SK-N-SH (cell line): ENCODE data around the gene FUT4. TPM values are rescaled to one million over a fixed set of nuclear protein-coding genes. Genes with fewer than 3 reads are reported as not detected.

Experiments used
- CTCF ChIA-PET: fragments of 300-600, 350-600 bp; formaldehyde crosslinking; extraction: SDS; loops from one replicate; lab custom pipeline; 2021; lab: Yijun Ruan, JAX
- POLR2A ChIA-PET: fragments of 350-600 bp; sonication (Branson Sonifier 250); formaldehyde crosslinking; extraction: SDS; loops from one replicate; lab custom pipeline; 2020; ENCODE audit warnings: antibody characterized with exemption, inconsistent platforms; lab: Yijun Ruan, JAX
- DNase-seq: peaks from one replicate; pipeline ENCODE4 v3.0.0; 2012
- H2AFZ ChIP-seq: fragments of 200-600 bp; sonication (generic); 2 replicates; pipeline ENCODE4 v1.8.1; 2016; ENCODE audit warnings: antibody characterized with exemption, mild to moderate bottlenecking, low read depth
- H3F3A ChIP-seq: fragments of 200-600 bp; sonication (generic); replicated peaks from 2 replicates; pipeline ENCODE3; 2016; ENCODE audit warnings: antibody characterized with exemption, mild to moderate bottlenecking; ENCODE audit not compliant: insufficient read depth
- H3K27ac ChIP-seq, 2 experiments: fragments of 200-500 bp in 1 of 2; fragments of 200-600 bp in 1 of 2; sonication (Bioruptor generic) in 1 of 2; sonication (generic), shearing (Covaris generic) in 1 of 2; 2 replicates each; pipeline versions ENCODE4 v1.5.1 to v1.6.1; 2014 to 2016; ENCODE audit warnings: low read depth in 2 of 2, inconsistent platforms in 1 of 2, low read length in 1 of 2, mild to moderate bottlenecking in 1 of 2, mixed read lengths in 1 of 2
- H3K27me3 ChIP-seq: fragments of 200-600 bp; sonication (generic), shearing (Covaris generic); 2 replicates; pipeline ENCODE4 v1.6.1; 2016; ENCODE audit warnings: mixed run types; ENCODE audit not compliant: insufficient read depth
- H3K36me3 ChIP-seq, 2 experiments: fragments of 200-500 bp in 1 of 2; fragments of 200-600 bp in 1 of 2; sonication (Bioruptor generic) in 1 of 2; sonication (generic) in 1 of 2; replicated peaks in 1 of 2; 2 replicates each; pipeline versions ENCODE3 to v1.5.1; 2014 to 2016; ENCODE audit warnings: low read length in 1 of 2, mild to moderate bottlenecking in 1 of 2; ENCODE audit not compliant: insufficient read depth in 2 of 2, control insufficient read depth in 1 of 2
- H3K4me1 ChIP-seq, 2 experiments: fragments of 200-500 bp in 1 of 2; fragments of 200-600 bp in 1 of 2; sonication (Bioruptor generic) in 1 of 2; sonication (generic), shearing (Covaris generic) in 1 of 2; 2 replicates each; pipeline versions ENCODE4 v1.5.1 to v1.6.1; 2014 to 2016; ENCODE audit warnings: low read depth in 1 of 2, low read length in 1 of 2, mixed run types in 1 of 2; ENCODE audit not compliant: insufficient read depth in 2 of 2, control insufficient read depth in 1 of 2
- H3K4me2 ChIP-seq: fragments of 200-600 bp; sonication (generic), shearing (Covaris generic); 2 replicates; pipeline ENCODE4 v1.6.1; 2017; ENCODE audit warnings: mixed run types
- H3K4me3 ChIP-seq, 2 experiments: fragments of 200-500 bp in 1 of 2; fragments of 200-600 bp in 1 of 2; sonication (Bioruptor generic) in 1 of 2; sonication (generic), shearing (Covaris generic) in 1 of 2; 2 replicates each; pipeline versions ENCODE4 v1.5.1 to v1.8.1; 2014 to 2016; ENCODE audit warnings: low read depth in 2 of 2, inconsistent platforms in 1 of 2, low read length in 1 of 2, mild to moderate bottlenecking in 1 of 2, mixed read lengths in 1 of 2, moderate library complexity in 1 of 2
- H3K79me2 ChIP-seq: fragments of 200-600 bp; sonication (generic); 2 replicates; pipeline ENCODE4 v1.8.1; 2017; ENCODE audit warnings: mild to moderate bottlenecking; ENCODE audit not compliant: insufficient read depth
- H3K9ac ChIP-seq: fragments of 200-600 bp; sonication (generic); 2 replicates; pipeline ENCODE4 v1.6.1; 2017; ENCODE audit warnings: mixed run types
- H3K9me2 ChIP-seq: fragments of 200-600 bp; sonication (generic); 2 replicates; pipeline ENCODE4 v1.6.1; 2017; ENCODE audit warnings: mixed run types
- H3K9me3 ChIP-seq: fragments of 200-600 bp; sonication (generic); 2 replicates; pipeline ENCODE4 v1.6.1; 2017; ENCODE audit warnings: mixed run types, mild to moderate bottlenecking, moderate library complexity
- H4K20me1 ChIP-seq: fragments of 200-600 bp; sonication (generic); 2 replicates; pipeline ENCODE4 v1.6.1; 2017; ENCODE audit warnings: mild to moderate bottlenecking, mixed run types; ENCODE audit not compliant: insufficient read depth
- ELF1 ChIP-seq: IDR thresholded peaks from 2 replicates; pipeline ENCODE4 v1.4.0; 2012
- EZH2phosphoT487 ChIP-seq: fragments of 200-600 bp; sonication (generic); IDR thresholded peaks from 2 replicates; pipeline ENCODE4 v1.6.1; 2017; ENCODE audit warnings: low read depth, mixed run types, mild to moderate bottlenecking, antibody characterized with exemption, moderate library complexity, borderline replicate concordance
- FOXJ3 ChIP-seq: sonication (generic); formaldehyde crosslinking; IDR thresholded peaks from 2 replicates; pipeline ENCODE4 v1.5.1; 2020; ENCODE audit warnings: mild to moderate bottlenecking, missing genetic modification reagents
- GABPA ChIP-seq: IDR thresholded peaks from 2 replicates; pipeline ENCODE4 v1.4.0; 2012; ENCODE audit warnings: low read depth, mild to moderate bottlenecking
- NRF1 ChIP-seq: IDR thresholded peaks from 2 replicates; pipeline ENCODE4 v1.6.1; 2012; ENCODE audit warnings: low read depth, mild to moderate bottlenecking, low read length
- POLR2AphosphoS5 ChIP-seq: IDR thresholded peaks from 2 replicates; pipeline ENCODE4 v1.6.1; 2012; ENCODE audit warnings: low read depth, low read length
- RFX5 ChIP-seq: IDR thresholded peaks from 2 replicates; pipeline ENCODE4 v1.6.1; 2012; ENCODE audit warnings: mild to moderate bottlenecking, improper control_type of control experiment, low read length
- SIN3A ChIP-seq: IDR thresholded peaks from 2 replicates; pipeline ENCODE4 v1.6.1; 2012; ENCODE audit warnings: low read depth, mild to moderate bottlenecking, low read length, moderate library complexity, borderline replicate concordance
- TAF1 ChIP-seq: IDR thresholded peaks from 2 replicates; pipeline ENCODE4 v1.6.1; 2012; ENCODE audit warnings: low read depth, mild to moderate bottlenecking, low read length, moderate library complexity, borderline replicate concordance
- TEAD4 ChIP-seq: IDR thresholded peaks from 2 replicates; pipeline ENCODE4 v1.4.0; 2012; ENCODE audit warnings: mild to moderate bottlenecking, borderline replicate concordance; ENCODE audit not compliant: insufficient read depth
- USF1 ChIP-seq: IDR thresholded peaks from 2 replicates; pipeline ENCODE4 v1.4.0; 2012; ENCODE audit warnings: low read depth, borderline replicate concordance
- WGBS: methylation state at CpG from one replicate; pipeline ENCODE4 v1.1.6; 2017; ENCODE audit warnings: low lambda C conversion rate; 5-methylcytosine and 5-hydroxymethylcytosine counted together
- polyA plus RNA-seq, 3 experiments: library from polyadenylated mRNA; depleted of rRNA; stranded (reverse); fragments of >200 nt; gene quantifications; 2 replicates each; pipeline ENCODE4 v1.2.3, GENCODE V29; 2012
- TF ChIP-seq, protein P1 (sequence below): fragments of 200-600 bp; sonication (generic); IDR thresholded peaks from 2 replicates; pipeline ENCODE4 v1.6.1; 2017; ENCODE audit warnings: antibody characterized with exemption, mild to moderate bottlenecking, moderate library complexity
- TF ChIP-seq, protein P2 (sequence below): IDR thresholded peaks from 2 replicates; pipeline ENCODE4 v1.4.0; 2012; ENCODE audit warnings: low read depth, borderline replicate concordance
- TF ChIP-seq, protein P3 (sequence below): IDR thresholded peaks from 2 replicates; pipeline ENCODE4; 2012
- TF ChIP-seq, protein P4 (sequence below): fragments of 150-350 bp; IDR thresholded peaks from 2 replicates; pipeline ENCODE4 v1.6.1; 2016; ENCODE audit warnings: mild to moderate bottlenecking, low read depth, low read length
- TF ChIP-seq, protein P5 (sequence below): IDR thresholded peaks from 2 replicates; pipeline ENCODE4 v1.4.0; 2012; ENCODE audit warnings: low read depth

Gene FUT4, protein sequence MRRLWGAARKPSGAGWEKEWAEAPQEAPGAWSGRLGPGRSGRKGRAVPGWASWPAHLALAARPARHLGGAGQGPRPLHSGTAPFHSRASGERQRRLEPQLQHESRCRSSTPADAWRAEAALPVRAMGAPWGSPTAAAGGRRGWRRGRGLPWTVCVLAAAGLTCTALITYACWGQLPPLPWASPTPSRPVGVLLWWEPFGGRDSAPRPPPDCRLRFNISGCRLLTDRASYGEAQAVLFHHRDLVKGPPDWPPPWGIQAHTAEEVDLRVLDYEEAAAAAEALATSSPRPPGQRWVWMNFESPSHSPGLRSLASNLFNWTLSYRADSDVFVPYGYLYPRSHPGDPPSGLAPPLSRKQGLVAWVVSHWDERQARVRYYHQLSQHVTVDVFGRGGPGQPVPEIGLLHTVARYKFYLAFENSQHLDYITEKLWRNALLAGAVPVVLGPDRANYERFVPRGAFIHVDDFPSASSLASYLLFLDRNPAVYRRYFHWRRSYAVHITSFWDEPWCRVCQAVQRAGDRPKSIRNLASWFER
- polyA plus RNA-seq (2012; rRNA removed) = 1.8 and 1.9 TPM in 2 replicates
- 1.7 and 1.9 TPM in 2 replicates for polyA plus RNA-seq (2012; cell fraction: cytosol; rRNA removed)
- polyA plus RNA-seq (2012; cell fraction: nucleus; rRNA removed) = 1.5 and 1.9 TPM in 2 replicates

DNA sequence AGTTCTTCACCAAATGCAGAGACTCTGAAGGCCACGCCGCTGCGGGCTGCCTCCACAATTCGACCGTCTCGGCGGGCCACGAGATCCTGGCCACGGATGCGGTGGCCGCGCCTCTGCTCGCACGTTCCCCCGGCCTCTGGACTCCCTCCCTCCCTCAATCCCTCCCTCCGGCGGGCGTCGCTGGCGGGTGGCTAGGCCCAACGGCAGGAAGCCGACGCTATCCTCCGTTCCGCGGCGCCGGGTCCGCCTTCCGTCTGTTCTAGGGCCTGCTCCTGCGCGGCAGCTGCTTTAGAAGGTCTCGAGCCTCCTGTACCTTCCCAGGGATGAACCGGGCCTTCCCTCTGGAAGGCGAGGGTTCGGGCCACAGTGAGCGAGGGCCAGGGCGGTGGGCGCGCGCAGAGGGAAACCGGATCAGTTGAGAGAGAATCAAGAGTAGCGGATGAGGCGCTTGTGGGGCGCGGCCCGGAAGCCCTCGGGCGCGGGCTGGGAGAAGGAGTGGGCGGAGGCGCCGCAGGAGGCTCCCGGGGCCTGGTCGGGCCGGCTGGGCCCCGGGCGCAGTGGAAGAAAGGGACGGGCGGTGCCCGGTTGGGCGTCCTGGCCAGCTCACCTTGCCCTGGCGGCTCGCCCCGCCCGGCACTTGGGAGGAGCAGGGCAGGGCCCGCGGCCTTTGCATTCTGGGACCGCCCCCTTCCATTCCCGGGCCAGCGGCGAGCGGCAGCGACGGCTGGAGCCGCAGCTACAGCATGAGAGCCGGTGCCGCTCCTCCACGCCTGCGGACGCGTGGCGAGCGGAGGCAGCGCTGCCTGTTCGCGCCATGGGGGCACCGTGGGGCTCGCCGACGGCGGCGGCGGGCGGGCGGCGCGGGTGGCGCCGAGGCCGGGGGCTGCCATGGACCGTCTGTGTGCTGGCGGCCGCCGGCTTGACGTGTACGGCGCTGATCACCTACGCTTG lies at the start of gene FUT4:
Gene FUT4, plus strand, starts transcription at position 227 of the 951 bp plus-strand sequence. Its CDS starts 213 bp downstream, at position 440.
- no peaks in the 10 kb centered on the region for H3K9me2 ChIP-seq
- POLR2A ChIA-PET = no interaction called here
- 14% methylated on average over 23 of the region's 109 CpGs for WGBS
- CTCF ChIA-PET = no interaction called here
- H3K36me3 ChIP-seq = peaks cover 0 to 12% of the 10 kb centered on the region in 2 experiments
- peaks cover 10% of the 10 kb centered on the region for H3F3A ChIP-seq
- H3K27me3 ChIP-seq = no peaks in the 10 kb centered on the region
- H4K20me1 ChIP-seq = 0 out of 2 replicates have a peak, but pooled peaks cover 9% of the 10 kb centered on the region
- peak within 1 kb of the TSS; percentile 80 for H2AFZ ChIP-seq
- TF ChIP-seq, protein P1, sequence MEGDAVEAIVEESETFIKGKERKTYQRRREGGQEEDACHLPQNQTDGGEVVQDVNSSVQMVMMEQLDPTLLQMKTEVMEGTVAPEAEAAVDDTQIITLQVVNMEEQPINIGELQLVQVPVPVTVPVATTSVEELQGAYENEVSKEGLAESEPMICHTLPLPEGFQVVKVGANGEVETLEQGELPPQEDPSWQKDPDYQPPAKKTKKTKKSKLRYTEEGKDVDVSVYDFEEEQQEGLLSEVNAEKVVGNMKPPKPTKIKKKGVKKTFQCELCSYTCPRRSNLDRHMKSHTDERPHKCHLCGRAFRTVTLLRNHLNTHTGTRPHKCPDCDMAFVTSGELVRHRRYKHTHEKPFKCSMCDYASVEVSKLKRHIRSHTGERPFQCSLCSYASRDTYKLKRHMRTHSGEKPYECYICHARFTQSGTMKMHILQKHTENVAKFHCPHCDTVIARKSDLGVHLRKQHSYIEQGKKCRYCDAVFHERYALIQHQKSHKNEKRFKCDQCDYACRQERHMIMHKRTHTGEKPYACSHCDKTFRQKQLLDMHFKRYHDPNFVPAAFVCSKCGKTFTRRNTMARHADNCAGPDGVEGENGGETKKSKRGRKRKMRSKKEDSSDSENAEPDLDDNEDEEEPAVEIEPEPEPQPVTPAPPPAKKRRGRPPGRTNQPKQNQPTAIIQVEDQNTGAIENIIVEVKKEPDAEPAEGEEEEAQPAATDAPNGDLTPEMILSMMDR = no peak; the same call in 1 of the 2 replicates
- TF ChIP-seq NRF1 (no peak), RFX5 (no peak), GABPA (peak; percentile 61), TEAD4 (0 out of 2 replicates have a peak, but pooled peaks have one; percentile 24), FOXJ3 (no peak), POLR2AphosphoS5 (peak; percentile 70; the same call in 1 of the 2 replicates), SIN3A (peak; percentile 61; the same call in 1 of the 2 replicates), TAF1 (peak; percentile 55; the same call in 1 of the 2 replicates), USF1 (no peak; the same call in 1 of the 2 replicates), ELF1 (no peak), EZH2phosphoT487 (no peak)
- TF ChIP-seq, protein P2, sequence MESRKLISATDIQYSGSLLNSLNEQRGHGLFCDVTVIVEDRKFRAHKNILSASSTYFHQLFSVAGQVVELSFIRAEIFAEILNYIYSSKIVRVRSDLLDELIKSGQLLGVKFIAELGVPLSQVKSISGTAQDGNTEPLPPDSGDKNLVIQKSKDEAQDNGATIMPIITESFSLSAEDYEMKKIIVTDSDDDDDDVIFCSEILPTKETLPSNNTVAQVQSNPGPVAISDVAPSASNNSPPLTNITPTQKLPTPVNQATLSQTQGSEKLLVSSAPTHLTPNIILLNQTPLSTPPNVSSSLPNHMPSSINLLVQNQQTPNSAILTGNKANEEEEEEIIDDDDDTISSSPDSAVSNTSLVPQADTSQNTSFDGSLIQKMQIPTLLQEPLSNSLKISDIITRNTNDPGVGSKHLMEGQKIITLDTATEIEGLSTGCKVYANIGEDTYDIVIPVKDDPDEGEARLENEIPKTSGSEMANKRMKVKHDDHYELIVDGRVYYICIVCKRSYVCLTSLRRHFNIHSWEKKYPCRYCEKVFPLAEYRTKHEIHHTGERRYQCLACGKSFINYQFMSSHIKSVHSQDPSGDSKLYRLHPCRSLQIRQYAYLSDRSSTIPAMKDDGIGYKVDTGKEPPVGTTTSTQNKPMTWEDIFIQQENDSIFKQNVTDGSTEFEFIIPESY = no peak
- TF ChIP-seq, protein P3, sequence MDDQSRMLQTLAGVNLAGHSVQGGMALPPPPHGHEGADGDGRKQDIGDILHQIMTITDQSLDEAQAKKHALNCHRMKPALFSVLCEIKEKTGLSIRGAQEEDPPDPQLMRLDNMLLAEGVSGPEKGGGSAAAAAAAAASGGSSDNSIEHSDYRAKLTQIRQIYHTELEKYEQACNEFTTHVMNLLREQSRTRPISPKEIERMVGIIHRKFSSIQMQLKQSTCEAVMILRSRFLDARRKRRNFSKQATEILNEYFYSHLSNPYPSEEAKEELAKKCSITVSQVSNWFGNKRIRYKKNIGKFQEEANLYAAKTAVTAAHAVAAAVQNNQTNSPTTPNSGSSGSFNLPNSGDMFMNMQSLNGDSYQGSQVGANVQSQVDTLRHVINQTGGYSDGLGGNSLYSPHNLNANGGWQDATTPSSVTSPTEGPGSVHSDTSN = no peak
- TF ChIP-seq, protein P4, sequence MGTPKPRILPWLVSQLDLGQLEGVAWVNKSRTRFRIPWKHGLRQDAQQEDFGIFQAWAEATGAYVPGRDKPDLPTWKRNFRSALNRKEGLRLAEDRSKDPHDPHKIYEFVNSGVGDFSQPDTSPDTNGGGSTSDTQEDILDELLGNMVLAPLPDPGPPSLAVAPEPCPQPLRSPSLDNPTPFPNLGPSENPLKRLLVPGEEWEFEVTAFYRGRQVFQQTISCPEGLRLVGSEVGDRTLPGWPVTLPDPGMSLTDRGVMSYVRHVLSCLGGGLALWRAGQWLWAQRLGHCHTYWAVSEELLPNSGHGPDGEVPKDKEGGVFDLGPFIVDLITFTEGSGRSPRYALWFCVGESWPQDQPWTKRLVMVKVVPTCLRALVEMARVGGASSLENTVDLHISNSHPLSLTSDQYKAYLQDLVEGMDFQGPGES = no peak
- TF ChIP-seq, protein P5, sequence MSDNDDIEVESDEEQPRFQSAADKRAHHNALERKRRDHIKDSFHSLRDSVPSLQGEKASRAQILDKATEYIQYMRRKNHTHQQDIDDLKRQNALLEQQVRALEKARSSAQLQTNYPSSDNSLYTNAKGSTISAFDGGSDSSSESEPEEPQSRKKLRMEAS = peak; percentile 92
- peak; percentile 91 for DNase-seq
- H3K9me3 ChIP-seq = no peaks in the 10 kb centered on the region
- peak within 1 kb of the TSS; percentile 63 to 73 for H3K4me3 ChIP-seq
- H3K79me2 ChIP-seq = peaks cover 35% of the 10 kb centered on the region
- peak within 1 kb of the TSS; percentile 86 for H3K4me2 ChIP-seq
- H3K4me1 ChIP-seq = peaks cover 0 to 25% of the 10 kb centered on the region in 2 experiments; a peak in 2 of 4 replicates
- H3K9ac ChIP-seq = peak within 1 kb of the TSS; percentile 100
- peak within 1 kb of the TSS; percentile 77 to 97 for H3K27ac ChIP-seq
